ENCODE measurements around the gene ADAMTS10. TPM values are rescaled to one million over a fixed set of nuclear protein-coding genes. Genes with fewer than 3 reads are reported as not detected.
A peak's percentile ranks its signal among the peaks of the same experiment; 100 is the strongest.

Gene ADAMTS10
- total RNA-seq, 1 donor from 2014 or later = 87.6 TPM

DNA sequence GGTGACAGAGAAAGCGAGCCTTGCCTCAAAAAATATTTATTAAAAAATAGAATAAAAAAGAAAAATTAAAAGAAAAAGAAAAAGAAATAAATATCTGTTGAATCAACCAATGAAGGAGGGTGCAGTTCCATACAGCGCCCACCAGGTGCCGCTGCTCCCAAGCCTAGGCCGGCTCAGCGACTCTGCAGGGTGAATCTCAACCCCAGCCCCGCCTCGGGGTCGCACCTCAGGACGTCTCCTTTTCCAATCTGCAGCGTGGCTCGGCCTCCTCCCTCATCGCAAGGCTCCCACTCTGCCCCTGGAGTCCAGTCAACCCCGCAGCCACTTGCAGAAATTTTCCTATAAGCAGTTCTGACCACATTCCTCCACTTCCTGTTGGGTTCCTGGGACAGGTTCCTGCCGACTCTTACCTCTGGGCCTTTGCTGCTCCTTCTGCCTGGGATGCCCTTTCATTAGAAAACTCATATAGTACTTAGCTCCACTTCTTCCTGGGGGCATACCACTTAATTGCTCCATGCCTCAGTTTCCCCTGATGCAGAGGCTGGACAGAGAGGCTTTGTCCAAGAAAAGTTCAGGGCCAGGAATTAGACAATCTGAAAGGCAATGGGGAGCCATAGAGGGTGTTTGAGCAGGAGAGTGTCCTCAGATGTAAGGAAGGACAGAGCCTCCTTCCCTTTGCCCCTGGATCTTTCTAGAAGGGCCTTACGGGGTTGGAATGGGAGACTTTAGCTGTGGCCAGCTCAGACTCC is 44.2 kb upstream of the ADAMTS10 start:
- Mint-ChIP-seq H3K27ac (ENCODE audit: unreplicated experiment) (no peak overlapping the region), H3K27me3 (ENCODE audit: unreplicated experiment) (peaks cover 4% of the 10 kb centered on the region), H3K4me1 (ENCODE audit: low read depth, unreplicated experiment) (no peaks in the 10 kb centered on the region), H3K4me3 (ENCODE audit: unreplicated experiment) (no peak overlapping the region), H3K9me3 (ENCODE audit: unreplicated experiment) (peaks cover 4% of the 10 kb centered on the region), H3K36me3 (ENCODE audit: unreplicated experiment) (no peaks in the 10 kb centered on the region)
- TF ChIP-seq, protein P1, sequence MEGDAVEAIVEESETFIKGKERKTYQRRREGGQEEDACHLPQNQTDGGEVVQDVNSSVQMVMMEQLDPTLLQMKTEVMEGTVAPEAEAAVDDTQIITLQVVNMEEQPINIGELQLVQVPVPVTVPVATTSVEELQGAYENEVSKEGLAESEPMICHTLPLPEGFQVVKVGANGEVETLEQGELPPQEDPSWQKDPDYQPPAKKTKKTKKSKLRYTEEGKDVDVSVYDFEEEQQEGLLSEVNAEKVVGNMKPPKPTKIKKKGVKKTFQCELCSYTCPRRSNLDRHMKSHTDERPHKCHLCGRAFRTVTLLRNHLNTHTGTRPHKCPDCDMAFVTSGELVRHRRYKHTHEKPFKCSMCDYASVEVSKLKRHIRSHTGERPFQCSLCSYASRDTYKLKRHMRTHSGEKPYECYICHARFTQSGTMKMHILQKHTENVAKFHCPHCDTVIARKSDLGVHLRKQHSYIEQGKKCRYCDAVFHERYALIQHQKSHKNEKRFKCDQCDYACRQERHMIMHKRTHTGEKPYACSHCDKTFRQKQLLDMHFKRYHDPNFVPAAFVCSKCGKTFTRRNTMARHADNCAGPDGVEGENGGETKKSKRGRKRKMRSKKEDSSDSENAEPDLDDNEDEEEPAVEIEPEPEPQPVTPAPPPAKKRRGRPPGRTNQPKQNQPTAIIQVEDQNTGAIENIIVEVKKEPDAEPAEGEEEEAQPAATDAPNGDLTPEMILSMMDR (IDR thresholded peaks at IDR 0.05; ENCODE audit: partially characterized antibody, unreplicated experiment) = peak; percentile 99
- peak; percentile 77 for DNase-seq

DNA sequence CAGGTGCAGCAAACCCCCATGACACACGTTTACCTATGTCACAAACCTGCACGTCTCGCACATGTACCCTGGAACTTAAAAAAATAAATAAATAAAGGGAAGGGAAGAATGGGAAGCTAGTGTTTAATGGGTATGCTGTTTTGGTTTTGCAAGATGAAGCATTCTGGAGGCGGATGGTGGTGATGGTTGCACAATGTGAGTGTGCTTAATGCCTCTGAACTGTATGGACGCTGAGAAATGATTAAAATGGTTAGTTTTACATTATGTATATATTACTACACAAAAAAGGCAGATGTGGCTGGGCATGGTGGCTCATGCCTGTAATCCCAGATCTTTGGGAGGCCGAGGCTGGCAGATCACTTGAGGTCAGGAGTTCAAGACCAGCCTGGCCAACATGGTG is 37.7 kb upstream of the ADAMTS10 start:
- peaks cover 3% of the 10 kb centered on the region for H3K9me3 Mint-ChIP-seq (ENCODE audit: unreplicated experiment)
- no peaks in the 10 kb centered on the region for H3K36me3 Mint-ChIP-seq (ENCODE audit: unreplicated experiment)
- no peak overlapping the region for H3K4me3 Mint-ChIP-seq (ENCODE audit: unreplicated experiment)
- H3K27me3 Mint-ChIP-seq (ENCODE audit: unreplicated experiment) = peaks cover 2% of the 10 kb centered on the region
- no peak for DNase-seq
- TF ChIP-seq, protein P1 (IDR thresholded peaks at IDR 0.05; ENCODE audit: partially characterized antibody, unreplicated experiment) = no peak
- peaks cover 1% of the 10 kb centered on the region for H3K4me1 Mint-ChIP-seq (ENCODE audit: low read depth, unreplicated experiment)
- no peak overlapping the region for H3K27ac Mint-ChIP-seq (ENCODE audit: unreplicated experiment)

DNA sequence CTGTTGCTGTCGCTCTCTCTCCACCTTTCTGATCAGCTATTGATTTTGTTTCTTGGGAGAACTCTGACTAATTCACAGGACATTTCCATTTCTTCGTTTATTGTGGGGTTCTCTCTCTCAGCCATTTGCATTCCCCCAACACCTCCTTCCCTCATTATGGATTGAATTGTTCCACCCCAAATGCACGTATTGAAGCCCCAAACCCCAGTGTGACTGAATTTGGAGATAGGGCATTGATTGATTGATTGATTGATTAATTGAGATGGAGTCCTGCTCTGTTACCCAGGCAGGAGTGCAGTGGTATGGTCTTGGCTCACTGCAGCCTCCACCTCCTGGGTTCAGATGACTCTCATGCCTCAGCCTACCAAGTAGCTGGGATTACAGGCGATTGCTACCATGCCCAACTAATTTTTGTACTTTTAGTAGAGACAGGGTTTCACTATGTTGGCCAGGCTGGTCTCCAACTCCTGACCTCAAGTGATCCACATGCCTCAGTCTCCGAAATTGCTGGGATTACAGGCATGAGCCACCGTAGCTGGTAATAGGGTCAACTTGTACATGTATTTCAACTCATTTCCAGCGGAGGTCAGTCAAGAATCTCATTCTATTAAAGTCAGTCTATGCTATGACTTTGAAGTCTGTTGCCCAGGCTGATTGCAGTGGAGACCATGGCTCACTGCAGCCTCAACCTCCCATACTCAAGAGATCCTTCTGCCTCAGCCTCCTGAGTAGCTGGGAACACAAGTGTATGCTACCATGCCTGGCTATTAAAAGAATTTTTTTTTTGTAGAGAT is 33.5 kb upstream of the ADAMTS10 start:
- H3K9me3 Mint-ChIP-seq (ENCODE audit: unreplicated experiment) = peaks cover 8% of the 10 kb centered on the region
- no peak overlapping the region for H3K4me3 Mint-ChIP-seq (ENCODE audit: unreplicated experiment)
- H3K4me1 Mint-ChIP-seq (ENCODE audit: low read depth, unreplicated experiment) = peaks cover 7% of the 10 kb centered on the region
- H3K27me3 Mint-ChIP-seq (ENCODE audit: unreplicated experiment) = peaks cover 2% of the 10 kb centered on the region
- peaks cover 5% of the 10 kb centered on the region for H3K36me3 Mint-ChIP-seq (ENCODE audit: unreplicated experiment)
- TF ChIP-seq, protein P1 (IDR thresholded peaks at IDR 0.05; ENCODE audit: partially characterized antibody, unreplicated experiment) = no peak
- H3K27ac Mint-ChIP-seq (ENCODE audit: unreplicated experiment) = no peak overlapping the region
- no peak for DNase-seq

DNA sequence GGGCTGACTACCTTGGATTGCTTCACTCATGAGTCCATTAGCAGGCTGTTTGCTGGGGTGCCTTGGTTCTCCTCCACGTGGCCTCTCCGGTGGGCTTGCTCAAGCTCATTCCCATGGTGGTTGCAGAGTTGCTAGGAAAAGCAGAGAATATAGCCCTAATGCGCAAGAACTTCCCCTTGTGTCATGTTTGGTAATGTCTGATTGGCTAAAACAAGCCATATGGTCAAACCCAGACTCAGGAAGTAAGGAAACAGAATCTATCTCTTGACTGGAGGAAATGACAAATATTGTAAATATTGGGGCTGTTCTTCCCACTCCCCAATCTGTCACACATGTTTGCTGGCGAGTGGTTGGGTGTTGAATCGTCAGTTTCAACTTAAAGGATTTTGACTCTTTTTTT is 32.0 kb upstream of the ADAMTS10 start:
- H3K4me1 Mint-ChIP-seq (ENCODE audit: low read depth, unreplicated experiment) = peaks cover 7% of the 10 kb centered on the region
- H3K36me3 Mint-ChIP-seq (ENCODE audit: unreplicated experiment) = peaks cover 5% of the 10 kb centered on the region
- no peak overlapping the region for H3K4me3 Mint-ChIP-seq (ENCODE audit: unreplicated experiment)
- TF ChIP-seq, protein P1 (IDR thresholded peaks at IDR 0.05; ENCODE audit: partially characterized antibody, unreplicated experiment) = no peak
- no peak for DNase-seq
- no peak overlapping the region for H3K27ac Mint-ChIP-seq (ENCODE audit: unreplicated experiment)
- peaks cover 7% of the 10 kb centered on the region for H3K9me3 Mint-ChIP-seq (ENCODE audit: unreplicated experiment)
- peaks cover 2% of the 10 kb centered on the region for H3K27me3 Mint-ChIP-seq (ENCODE audit: unreplicated experiment)
